K562 treated with DMSO at 1 percent for 48 hours (cell line): Measurements from ENCODE around the gene CD200R1L. TPM values are rescaled to one million over a fixed set of nuclear protein-coding genes. Genes with fewer than 3 reads are reported as not detected.

Source experiments
- total RNA-seq: library from RNA; unstranded; fragments of 300-600 nt; gene quantifications from 2 replicates; pipeline ENCODE4 v1.2.3, GENCODE V29; 2022; ENCODE audit warnings: low replicate concordance; ENCODE audit errors: extremely low read depth

Gene CD200R1L
- not detected in 2 replicates for total RNA-seq

GRCh38 chr3:112846764-112847163, at the start of gene CD200R1L:
Gene CD200R1L, minus strand, starts transcription at chr3:112846864. Its CDS starts 17,497 bp downstream, at chr3:112829367.

Other genes with a start within 250 kb of the CD200R1L start
- gene CCDC80, start 205.7 kb downstream of the CD200R1L start, total RNA-seq: not detected in 2 replicates
- not detected in 2 replicates for gene CD200R1, start 128.2 kb upstream of the CD200R1L start, total RNA-seq
- gene GTPBP8, start 144.1 kb upstream of the CD200R1L start, total RNA-seq: not detected in 2 replicates